ENCODE measurements around the gene PPP1R37. TPM values are rescaled to one million over a fixed set of nuclear protein-coding genes. Genes with fewer than 3 reads are reported as not detected.

PPP1R37 gene
- total and polyA plus RNA-seq, 2 donors (not counting 1 experiment from before 2014, with no cell fraction given) = 20.7 to 28.1 TPM

- Histone ChIP-seq H3K27me3 (replicated peaks in 1 of 4; ENCODE audit: control extremely low read depth in 1 of 4, control insufficient read depth in 3 of 4, insufficient read depth in 4 of 4, low read length in 3 of 4) (no peaks in the 10 kb centered on the region), H3K36me3 (replicated peaks in 1 of 2; ENCODE audit: control extremely low read depth in 1 of 2, control insufficient read depth in 1 of 2, extremely low read depth in 1 of 2, insufficient read depth in 2 of 2, low read length in 1 of 2) (peaks cover 0 to 3% of the 10 kb centered on the region in 2 experiments), H4K20me1 (ENCODE audit: control insufficient read depth, insufficient read depth, low read length, poor library complexity, severe bottlenecking) (peaks cover 93% of the 10 kb centered on the region), H3K27ac (ENCODE audit: low read length in 2 of 2) (no peak overlapping the region), H2AFZ (ENCODE audit: insufficient read depth, low read depth, low read length, poor library complexity, severe bottlenecking) (no peak overlapping the region), H3K4me1 (ENCODE audit: control insufficient read depth in 2 of 2, insufficient read depth in 2 of 2, low read length in 2 of 2) (peaks cover 28 to 36% of the 10 kb centered on the region in 2 donors), H3K9ac (ENCODE audit: low read length) (no peak overlapping the region), H3K4me2 (replicated peaks; ENCODE audit: low read depth, low read length, poor library complexity, severe bottlenecking) (no peak overlapping the region), H3K9me3 (ENCODE audit: control extremely low read depth in 1 of 3, control insufficient read depth in 2 of 3, insufficient read depth in 1 of 3, low read length in 2 of 3) (no peaks in the 10 kb centered on the region), H3K79me2 (ENCODE audit: control insufficient read depth, insufficient read depth, low read length) (peaks cover 96% of the 10 kb centered on the region), H3K4me3 (ENCODE audit: control extremely low read depth in 1 of 5, extremely low read depth in 1 of 5, insufficient read depth in 1 of 5, low read depth in 2 of 5, low read length in 4 of 5) (no peak overlapping the region)
- H3K27me3 Mint-ChIP-seq = no peaks in the 10 kb centered on the region
- no peak for ATAC-seq (ENCODE audit: low read depth)
- POLR2A ChIA-PET = no interaction called here
- H3K9me3 Mint-ChIP-seq (ENCODE audit: insufficient read depth) = no peaks in the 10 kb centered on the region
- no peak overlapping the region for H3K27ac Mint-ChIP-seq
- TF ChIP-seq CTCF (IDR thresholded peaks at IDR 0.05) (no peak), EZH2 (IDR thresholded peaks at IDR 0.05; ENCODE audit: borderline replicate concordance, insufficient read depth, low read depth, low read length, poor library complexity, severe bottlenecking) (no peak)
- WGBS (ENCODE audit: insufficient coverage) = 90% methylated on average over 8 of the region's 8 CpGs
- H3K4me1 Mint-ChIP-seq = peaks cover 71% of the 10 kb centered on the region
- intact Hi-C loops (cut with micrococcal nuclease) = no loop called here
- CTCF ChIA-PET = interaction anchor here (1.3 kb wide), 1 partner anchor 9 kb away, joined by 4 read pairs; no protein-coding TSS in a partner anchor
- H3K4me3 Mint-ChIP-seq = no peak overlapping the region
- DNase-seq = no peak
Observed at GRCh38 chr19:45100846-45101252, 7.9 kb downstream of the PPP1R37 start.

- no peaks in the 10 kb centered on the region for H3K9me3 Mint-ChIP-seq (ENCODE audit: insufficient read depth)
- no peak overlapping the region for H3K4me2 ChIP-seq (replicated peaks; ENCODE audit: low read depth, low read length, poor library complexity, severe bottlenecking)
- H4K20me1 ChIP-seq (ENCODE audit: control insufficient read depth, insufficient read depth, low read length, poor library complexity, severe bottlenecking) = peaks cover 89% of the 10 kb centered on the region
- ChIA-PET POLR2A (no interaction called here), CTCF (interaction anchor here (1.3 kb wide), 1 partner anchor 10 kb away, joined by 4 read pairs; no protein-coding TSS in a partner anchor)
- H2AFZ ChIP-seq (ENCODE audit: insufficient read depth, low read depth, low read length, poor library complexity, severe bottlenecking) = no peak overlapping the region
- no peaks in the 10 kb centered on the region for H3K27me3 ChIP-seq (replicated peaks in 1 of 4; ENCODE audit: control extremely low read depth in 1 of 4, control insufficient read depth in 3 of 4, insufficient read depth in 4 of 4, low read length in 3 of 4)
- TF ChIP-seq CTCF (IDR thresholded peaks at IDR 0.05) (no peak), EZH2 (IDR thresholded peaks at IDR 0.05; ENCODE audit: borderline replicate concordance, insufficient read depth, low read depth, low read length, poor library complexity, severe bottlenecking) (no peak)
- no peak overlapping the region for H3K9ac ChIP-seq (ENCODE audit: low read length)
- WGBS (ENCODE audit: insufficient coverage) = 100% methylated on average over 6 of the region's 8 CpGs
- DNase-seq (no peak), ATAC-seq (ENCODE audit: low read depth) (no peak)
- H3K36me3 ChIP-seq (replicated peaks in 1 of 2; ENCODE audit: control extremely low read depth in 1 of 2, control insufficient read depth in 1 of 2, extremely low read depth in 1 of 2, insufficient read depth in 2 of 2, low read length in 1 of 2) = peaks cover 0 to 3% of the 10 kb centered on the region in 2 experiments
- H3K27me3 Mint-ChIP-seq = no peaks in the 10 kb centered on the region
- H3K9me3 ChIP-seq (ENCODE audit: control extremely low read depth in 1 of 3, control insufficient read depth in 2 of 3, insufficient read depth in 1 of 3, low read length in 2 of 3) = no peaks in the 10 kb centered on the region
- intact Hi-C loops (cut with micrococcal nuclease) = no loop called here
- H3K4me3 ChIP-seq (ENCODE audit: control extremely low read depth in 1 of 5, extremely low read depth in 1 of 5, insufficient read depth in 1 of 5, low read depth in 2 of 5, low read length in 4 of 5) = no peak overlapping the region
- H3K4me1 Mint-ChIP-seq = peaks cover 65% of the 10 kb centered on the region
- no peak overlapping the region for H3K27ac Mint-ChIP-seq
- no peak overlapping the region for H3K4me3 Mint-ChIP-seq
- peaks cover 95% of the 10 kb centered on the region for H3K79me2 ChIP-seq (ENCODE audit: control insufficient read depth, insufficient read depth, low read length)
- peaks cover 28 to 39% of the 10 kb centered on the region in 2 donors for H3K4me1 ChIP-seq (ENCODE audit: control insufficient read depth in 2 of 2, insufficient read depth in 2 of 2, low read length in 2 of 2)
- H3K27ac ChIP-seq (ENCODE audit: low read length in 2 of 2) = no peak overlapping the region
Observed at GRCh38 chr19:45101806-45102205, 8.8 kb downstream of the PPP1R37 start.
